ENCODE data around the gene RAET1E.
A peak's percentile ranks its signal among the peaks of the same experiment; 100 is the strongest.
"Not testable (repeated sequence)": the region's sequence is repeated elsewhere in the genome, so short reads cannot be mapped to it uniquely, and the experiment has no call there.

RAET1E gene

DNA sequence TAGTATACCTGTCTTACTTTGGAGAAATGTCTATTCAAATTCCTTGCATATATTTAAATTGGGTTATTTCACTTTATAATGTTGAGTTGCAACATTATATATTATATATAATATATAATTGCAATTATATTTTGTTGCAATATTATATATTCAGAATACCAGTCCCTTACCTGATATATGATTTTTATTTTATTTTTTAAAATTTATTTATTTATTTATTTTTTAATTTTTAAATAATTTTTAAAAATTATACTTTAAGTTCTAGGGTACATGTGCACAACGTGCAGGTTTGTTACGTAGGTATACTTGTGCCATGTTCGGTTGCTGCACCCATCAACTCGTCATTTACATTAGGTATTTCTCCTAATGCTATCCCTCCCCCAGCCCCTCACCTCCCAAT, 29.1 kb upstream of the RAET1E start:
- not testable (repeated sequence) for H3K4me3 ChIP-seq (ENCODE audit: low read depth, low read length); H3K79me2 ChIP-seq (ENCODE audit: control insufficient read depth, insufficient read depth, low read length, unreplicated experiment); H2AFZ ChIP-seq (ENCODE audit: low read length, unreplicated experiment); H3K36me3 ChIP-seq (ENCODE audit: insufficient read depth, low read length); H3K27ac ChIP-seq (ENCODE audit: low read depth, low read length)
- peaks cover 11% of the 10 kb centered on the region for H3K4me1 ChIP-seq (ENCODE audit: control insufficient read depth, insufficient read depth, low read length, unreplicated experiment)
- H3K27me3 ChIP-seq (ENCODE audit: insufficient read depth, low read length): peaks cover 23% of the 10 kb centered on the region

DNA sequence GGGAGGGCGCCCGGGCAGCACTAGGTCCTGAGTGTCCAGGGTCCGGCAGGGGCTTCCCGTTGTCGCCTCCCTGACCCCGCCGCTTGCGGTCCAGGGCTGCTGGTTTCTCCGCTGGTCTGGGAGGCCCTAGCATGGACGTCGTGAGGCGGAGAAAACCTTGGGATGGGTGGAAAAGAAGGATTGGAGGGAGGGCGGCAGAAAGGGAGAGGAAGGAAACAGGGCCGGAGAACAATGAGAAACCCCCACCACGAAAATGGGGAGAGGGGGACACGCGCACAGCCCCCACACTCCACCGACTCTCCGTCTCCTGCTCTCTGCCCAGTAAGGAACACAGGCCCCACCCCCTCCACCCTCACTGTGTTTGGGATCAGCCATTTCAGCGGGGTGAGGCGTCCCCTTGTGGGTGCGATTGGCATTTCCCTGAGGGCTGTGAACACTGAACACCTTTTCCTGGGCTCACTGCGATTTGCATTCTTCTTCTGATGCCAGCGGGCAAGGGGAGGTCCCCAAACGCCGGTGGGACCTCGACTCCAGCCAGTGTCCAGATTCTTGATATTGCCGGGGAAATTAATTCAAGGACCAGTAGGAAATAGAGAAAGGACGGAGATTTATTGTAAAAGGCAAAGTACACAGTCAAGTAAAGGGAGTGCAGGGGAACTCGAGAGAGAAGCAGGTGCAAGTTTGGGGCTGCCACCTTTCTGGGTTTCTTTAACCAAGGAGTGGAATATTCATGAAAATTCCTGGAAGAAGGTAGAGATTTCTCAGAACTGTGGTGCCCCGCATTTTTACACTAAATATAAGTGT, 28.3 kb upstream of the RAET1E start:
- Histone ChIP-seq H3K79me2 (ENCODE audit: control insufficient read depth, insufficient read depth, low read length, unreplicated experiment) (no peaks in the 10 kb centered on the region), H3K27ac (ENCODE audit: low read depth, low read length) (no peak overlapping the region), H3K4me3 (ENCODE audit: low read depth, low read length) (peak overlapping the region; percentile 74), H3K36me3 (ENCODE audit: insufficient read depth, low read length) (no peaks in the 10 kb centered on the region), H2AFZ (ENCODE audit: low read length, unreplicated experiment) (peak overlapping the region; percentile 91), H3K4me1 (ENCODE audit: control insufficient read depth, insufficient read depth, low read length, unreplicated experiment) (peaks cover 11% of the 10 kb centered on the region), H3K27me3 (ENCODE audit: insufficient read depth, low read length) (peaks cover 21% of the 10 kb centered on the region)

DNA sequence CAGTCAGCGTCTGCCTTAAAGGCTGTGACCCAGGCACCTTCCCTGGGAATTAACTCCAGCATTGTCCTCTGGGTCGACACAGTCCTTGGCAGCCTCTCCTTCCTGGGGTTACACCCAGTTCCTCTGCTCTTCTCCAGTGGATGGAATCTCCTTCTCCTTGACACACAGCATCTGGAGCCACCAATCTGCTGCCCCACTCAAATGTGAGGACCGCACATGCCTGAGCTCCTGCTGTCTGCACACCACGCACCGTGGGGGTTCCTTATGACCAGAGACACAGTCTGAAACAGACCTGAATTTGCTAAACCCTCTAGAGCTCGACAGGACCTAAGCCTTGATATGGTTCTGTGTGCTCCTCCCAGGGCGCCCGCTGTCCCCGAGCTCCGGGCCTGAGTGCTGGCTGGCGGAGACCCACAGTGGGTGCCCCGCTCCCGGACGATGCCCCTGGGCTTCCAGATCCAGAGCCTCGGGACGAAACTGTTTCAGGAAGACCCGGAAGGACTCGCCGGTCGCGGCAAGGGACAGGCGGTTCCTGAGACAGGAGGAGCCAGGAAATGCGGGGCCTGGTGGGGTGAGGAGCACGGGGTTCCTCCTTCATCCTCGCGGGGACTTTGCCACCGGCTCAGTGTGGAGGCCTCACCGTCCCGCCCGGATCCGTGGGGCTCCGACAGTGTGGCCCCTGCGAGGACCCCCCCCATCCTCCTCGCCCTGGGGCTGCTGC, 27.5 kb upstream of the RAET1E start:
- H3K27me3 ChIP-seq (ENCODE audit: insufficient read depth, low read length): peaks cover 15% of the 10 kb centered on the region
- peak overlapping the region; percentile 74 for H3K4me3 ChIP-seq (ENCODE audit: low read depth, low read length)
- H3K27ac ChIP-seq (ENCODE audit: low read depth, low read length): no peak overlapping the region
- H3K4me1 ChIP-seq (ENCODE audit: control insufficient read depth, insufficient read depth, low read length, unreplicated experiment): peaks cover 11% of the 10 kb centered on the region
- peak overlapping the region; percentile 91 for H2AFZ ChIP-seq (ENCODE audit: low read length, unreplicated experiment)
- H3K79me2 ChIP-seq (ENCODE audit: control insufficient read depth, insufficient read depth, low read length, unreplicated experiment): no peaks in the 10 kb centered on the region
- H3K36me3 ChIP-seq (ENCODE audit: insufficient read depth, low read length): no peaks in the 10 kb centered on the region

- Histone ChIP-seq H3K79me2 (ENCODE audit: control insufficient read depth, insufficient read depth, low read length, unreplicated experiment) (no peaks in the 10 kb centered on the region), H3K36me3 (ENCODE audit: insufficient read depth, low read length) (no peaks in the 10 kb centered on the region), H3K4me3 (ENCODE audit: low read depth, low read length) (no peak overlapping the region), H3K27ac (ENCODE audit: low read depth, low read length) (no peak overlapping the region), H3K27me3 (ENCODE audit: insufficient read depth, low read length) (peaks cover 10% of the 10 kb centered on the region), H2AFZ (ENCODE audit: low read length, unreplicated experiment) (no peak overlapping the region), H3K4me1 (ENCODE audit: control insufficient read depth, insufficient read depth, low read length, unreplicated experiment) (peaks cover 11% of the 10 kb centered on the region)
These were observed 27.0 kb upstream of the RAET1E start for GRCh38 chr6:149924933-149925252.

GRCh38 chr6:149924206-149924932, 26.5 kb upstream of the RAET1E start:
- Histone ChIP-seq H3K27me3 (ENCODE audit: insufficient read depth, low read length) (peaks cover 5% of the 10 kb centered on the region), H2AFZ (ENCODE audit: low read length, unreplicated experiment) (no peak overlapping the region), H3K79me2 (ENCODE audit: control insufficient read depth, insufficient read depth, low read length, unreplicated experiment) (no peaks in the 10 kb centered on the region), H3K27ac (ENCODE audit: low read depth, low read length) (no peak overlapping the region), H3K36me3 (ENCODE audit: insufficient read depth, low read length) (no peaks in the 10 kb centered on the region), H3K4me3 (ENCODE audit: low read depth, low read length) (no peak overlapping the region), H3K4me1 (ENCODE audit: control insufficient read depth, insufficient read depth, low read length, unreplicated experiment) (peaks cover 11% of the 10 kb centered on the region)

DNA sequence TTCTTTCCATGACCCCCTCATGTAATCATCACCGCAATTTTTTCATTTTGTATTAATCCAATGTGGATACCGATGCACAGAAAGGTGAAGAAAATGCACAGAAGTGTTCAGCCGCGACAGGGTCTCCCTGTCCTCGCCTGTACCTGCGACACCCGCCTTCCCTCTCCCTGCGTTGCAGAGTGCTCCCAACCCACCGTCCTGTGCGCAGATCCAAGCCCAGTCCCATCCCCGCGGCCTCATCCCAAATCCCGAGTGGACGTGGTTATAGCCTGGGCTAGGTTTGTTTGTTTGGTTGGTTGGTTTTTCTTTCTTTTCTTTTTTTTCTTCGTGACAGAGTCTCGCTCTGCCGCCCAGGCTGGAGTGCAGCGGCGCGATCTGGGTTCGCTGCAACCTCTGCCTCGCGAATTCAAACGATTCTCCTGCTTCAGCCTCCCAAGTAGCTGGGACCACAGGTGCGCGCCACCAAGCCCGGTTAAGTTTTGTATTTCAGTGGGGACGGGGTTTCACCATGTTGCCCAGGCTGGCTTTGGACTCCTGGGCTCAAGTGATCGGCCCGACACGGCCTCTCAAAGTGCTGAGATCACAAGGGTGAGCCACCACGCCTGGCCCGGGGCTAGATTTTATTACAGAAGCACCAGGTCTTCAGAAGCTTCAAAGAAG, 25.5 kb upstream of the RAET1E start:
- Histone ChIP-seq H3K4me3 (ENCODE audit: low read depth, low read length) (peak overlapping the region; percentile 74), H3K27ac (ENCODE audit: low read depth, low read length) (no peak overlapping the region), H3K4me1 (ENCODE audit: control insufficient read depth, insufficient read depth, low read length, unreplicated experiment) (peaks cover 11% of the 10 kb centered on the region), H3K27me3 (ENCODE audit: insufficient read depth, low read length) (no peaks in the 10 kb centered on the region), H3K36me3 (ENCODE audit: insufficient read depth, low read length) (no peaks in the 10 kb centered on the region), H3K79me2 (ENCODE audit: control insufficient read depth, insufficient read depth, low read length, unreplicated experiment) (no peaks in the 10 kb centered on the region), H2AFZ (ENCODE audit: low read length, unreplicated experiment) (no peak overlapping the region)

- Histone ChIP-seq H2AFZ (ENCODE audit: low read length, unreplicated experiment) (peak within 1 kb of the TSS; percentile 44), H3K4me1 (ENCODE audit: control insufficient read depth, insufficient read depth, low read length, unreplicated experiment) (peaks cover 11% of the 10 kb centered on the region), H3K4me3 (ENCODE audit: low read depth, low read length) (peak within 1 kb of the TSS; percentile 74), H3K27me3 (ENCODE audit: insufficient read depth, low read length) (no peaks in the 10 kb centered on the region), H3K27ac (ENCODE audit: low read depth, low read length) (no peak within 1 kb of the TSS), H3K79me2 (ENCODE audit: control insufficient read depth, insufficient read depth, low read length, unreplicated experiment) (no peaks in the 10 kb centered on the region), H3K36me3 (ENCODE audit: insufficient read depth, low read length) (no peaks in the 10 kb centered on the region)
These were observed 24.9 kb upstream of the RAET1E start, which contains the start of gene RAET1G for GRCh38 chr6:149922642-149923326. TSS of gene RAET1G (minus strand) at chr6:149923121. CDS start at chr6:149923010, 111 bp downstream.

DNA sequence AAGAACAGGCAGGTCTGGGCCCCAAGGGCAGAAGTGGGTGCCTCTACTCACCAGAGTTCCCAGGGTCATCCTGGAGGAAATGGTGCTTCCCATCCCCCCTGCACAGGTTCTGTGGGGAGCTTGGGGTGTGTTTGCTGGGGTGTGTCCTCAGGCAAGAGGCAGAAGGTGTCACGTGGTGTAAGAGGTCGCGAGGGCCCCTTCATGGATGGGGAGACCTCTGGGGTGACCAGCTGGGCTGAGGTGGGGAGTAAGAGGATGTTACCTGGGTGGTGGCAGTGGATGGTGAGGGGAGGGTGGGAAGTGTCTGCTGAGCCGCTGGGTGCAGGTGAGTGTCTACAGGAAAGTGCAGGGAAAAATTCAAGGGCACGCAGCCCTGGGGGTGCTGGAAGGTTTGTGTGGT, 24.2 kb upstream of the RAET1E start:
- Histone ChIP-seq H3K4me1 (ENCODE audit: control insufficient read depth, insufficient read depth, low read length, unreplicated experiment) (peaks cover 11% of the 10 kb centered on the region), H3K4me3 (ENCODE audit: low read depth, low read length) (peak overlapping the region; percentile 74)
- not testable (repeated sequence) for H3K36me3 ChIP-seq (ENCODE audit: insufficient read depth, low read length); H3K27me3 ChIP-seq (ENCODE audit: insufficient read depth, low read length); H2AFZ ChIP-seq (ENCODE audit: low read length, unreplicated experiment); H3K27ac ChIP-seq (ENCODE audit: low read depth, low read length); H3K79me2 ChIP-seq (ENCODE audit: control insufficient read depth, insufficient read depth, low read length, unreplicated experiment)

DNA sequence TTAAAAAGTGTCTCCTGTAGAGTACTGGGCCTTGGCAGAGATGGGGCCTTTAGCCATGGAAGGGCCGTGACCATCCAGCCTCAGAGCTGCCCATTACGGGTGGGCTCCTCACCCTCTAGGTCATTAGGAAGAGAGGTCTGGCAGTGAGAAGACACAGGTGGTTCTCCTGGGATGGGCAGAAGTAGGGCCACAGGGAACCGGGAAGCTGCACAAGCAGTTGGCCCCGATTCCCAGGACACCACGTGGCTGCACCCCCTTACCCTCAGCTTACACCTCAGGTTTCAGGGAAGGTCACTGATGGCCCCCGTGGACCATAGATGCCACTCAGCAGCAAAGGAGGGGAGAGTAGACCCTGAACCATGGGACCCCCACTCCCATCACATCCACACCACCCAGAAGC, 23.4 kb upstream of the RAET1E start:
- Histone ChIP-seq H3K4me1 (ENCODE audit: control insufficient read depth, insufficient read depth, low read length, unreplicated experiment) (peaks cover 11% of the 10 kb centered on the region), H3K36me3 (ENCODE audit: insufficient read depth, low read length) (no peaks in the 10 kb centered on the region), H2AFZ (ENCODE audit: low read length, unreplicated experiment) (no peak overlapping the region), H3K27ac (ENCODE audit: low read depth, low read length) (no peak overlapping the region), H3K4me3 (ENCODE audit: low read depth, low read length) (no peak overlapping the region), H3K79me2 (ENCODE audit: control insufficient read depth, insufficient read depth, low read length, unreplicated experiment) (no peaks in the 10 kb centered on the region), H3K27me3 (ENCODE audit: insufficient read depth, low read length) (no peaks in the 10 kb centered on the region)

- no peaks in the 10 kb centered on the region for H3K36me3 ChIP-seq (ENCODE audit: insufficient read depth, low read length)
- no peaks in the 10 kb centered on the region for H3K79me2 ChIP-seq (ENCODE audit: control insufficient read depth, insufficient read depth, low read length, unreplicated experiment)
- H3K27ac ChIP-seq (ENCODE audit: low read depth, low read length): no peak overlapping the region
- no peak overlapping the region for H3K4me3 ChIP-seq (ENCODE audit: low read depth, low read length)
- peaks cover 3% of the 10 kb centered on the region for H3K4me1 ChIP-seq (ENCODE audit: control insufficient read depth, insufficient read depth, low read length, unreplicated experiment)
- H3K27me3 ChIP-seq (ENCODE audit: insufficient read depth, low read length): no peaks in the 10 kb centered on the region
- H2AFZ ChIP-seq (ENCODE audit: low read length, unreplicated experiment): no peak overlapping the region
These were observed 21.9 kb upstream of the RAET1E start for GRCh38 chr6:149919834-149920225.
